H9 (cell line): ENCODE measurements around the gene VSIG10L. TPM values are rescaled to one million over a fixed set of nuclear protein-coding genes. Genes with fewer than 3 reads are reported as not detected.

ENCODE experiments used
- DNase-seq: peaks from one replicate; pipeline ENCODE4 v3.0.0-alpha.2; 2017
- H2AFZ ChIP-seq: one replicate; pipeline ENCODE4 v1.6.1; 2013; ENCODE audit warnings: mild to moderate bottlenecking, low read length, control low read depth, moderate library complexity
- H2AK5ac ChIP-seq: 2 replicates; pipeline ENCODE4 v1.6.1; 2013; ENCODE audit warnings: low read length, control low read depth, mixed read lengths; ENCODE audit not compliant: insufficient read length
- H2BK120ac ChIP-seq: one replicate; pipeline ENCODE4 v1.6.1; 2013; ENCODE audit warnings: low read depth, mild to moderate bottlenecking, low read length, control low read depth, inconsistent platforms; ENCODE audit not compliant: poor library complexity, severe bottlenecking
- H2BK12ac ChIP-seq: 2 replicates; pipeline ENCODE4 v1.6.1; 2013; ENCODE audit warnings: low read length, control low read depth, mixed read lengths, low read depth; ENCODE audit not compliant: insufficient read length
- H2BK15ac ChIP-seq: 2 replicates; pipeline ENCODE4 v1.6.1; 2013; ENCODE audit warnings: low read depth, low read length, control low read depth
- H2BK20ac ChIP-seq: one replicate; pipeline ENCODE4 v1.6.1; 2013; ENCODE audit warnings: low read depth, mild to moderate bottlenecking, low read length, control low read depth, inconsistent platforms; ENCODE audit not compliant: poor library complexity, severe bottlenecking
- H2BK5ac ChIP-seq: 2 replicates; pipeline ENCODE4 v1.6.1; 2013; ENCODE audit warnings: low read length, control low read depth, mixed read lengths; ENCODE audit not compliant: insufficient read length
- H3K14ac ChIP-seq: 2 replicates; pipeline ENCODE4 v1.6.1; 2013; ENCODE audit warnings: low read length, control low read depth; ENCODE audit not compliant: insufficient read depth
- H3K18ac ChIP-seq: 2 replicates; pipeline ENCODE4 v1.6.1; 2013; ENCODE audit warnings: low read depth, mild to moderate bottlenecking, mixed read lengths, low read length, control low read depth; ENCODE audit not compliant: insufficient read length
- H3K23ac ChIP-seq: 2 replicates; pipeline ENCODE4 v1.6.1; 2013; ENCODE audit warnings: low read length, control low read depth, mixed read lengths, low read depth; ENCODE audit not compliant: insufficient read length
- H3K23me2 ChIP-seq: 2 replicates; pipeline ENCODE4 v1.6.1; 2013; ENCODE audit warnings: low read depth, mild to moderate bottlenecking, mixed read lengths, low read length, control low read depth; ENCODE audit not compliant: insufficient read length, poor library complexity, severe bottlenecking
- H3K27ac ChIP-seq: 2 replicates; pipeline ENCODE4 v1.5.1; 2013; ENCODE audit warnings: low read length, control low read depth, mixed read lengths, low read depth; ENCODE audit not compliant: insufficient read length
- H3K27me3 ChIP-seq: 2 replicates; pipeline ENCODE4 v1.6.1; 2013; ENCODE audit warnings: low read length, control low read depth, inconsistent platforms; ENCODE audit not compliant: insufficient read depth
- H3K4ac ChIP-seq: 2 replicates; pipeline ENCODE4 v1.6.1; 2013; ENCODE audit warnings: low read depth, mild to moderate bottlenecking, control low read depth, inconsistent platforms, low read length, moderate library complexity
- H3K4me1 ChIP-seq: 2 replicates; pipeline ENCODE4 v1.6.1; 2013; ENCODE audit warnings: low read length, control low read depth, inconsistent platforms; ENCODE audit not compliant: insufficient read depth
- H3K4me2 ChIP-seq: 2 replicates; pipeline ENCODE4 v1.6.1; 2013; ENCODE audit warnings: low read length, control low read depth, mixed read lengths; ENCODE audit not compliant: insufficient read length, insufficient read depth
- H3K56ac ChIP-seq: 2 replicates; pipeline ENCODE4 v1.6.1; 2013; ENCODE audit warnings: low read depth, mild to moderate bottlenecking, mixed read lengths, low read length, control low read depth; ENCODE audit not compliant: insufficient read length
- H3K79me1 ChIP-seq: 2 replicates; pipeline ENCODE4 v1.6.1; 2013; ENCODE audit warnings: low read depth, mild to moderate bottlenecking, moderate library complexity, low read length, control low read depth, inconsistent platforms; ENCODE audit not compliant: insufficient read depth, poor library complexity, severe bottlenecking
- H3K79me2 ChIP-seq: 2 replicates; pipeline ENCODE4 v1.6.1; 2013; ENCODE audit warnings: low read length, control low read depth, inconsistent platforms; ENCODE audit not compliant: insufficient read depth
- H3K9ac ChIP-seq: 2 replicates; pipeline ENCODE4 v1.6.1; 2013; ENCODE audit warnings: low read length, control low read depth, mixed read lengths; ENCODE audit not compliant: insufficient read length; ENCODE audit errors: extremely low read depth
- H3K9me3 ChIP-seq: one replicate; pipeline ENCODE4 v1.6.1; 2013; ENCODE audit warnings: low read depth, low read length, inconsistent platforms; ENCODE audit not compliant: control insufficient read depth
- H3T11ph ChIP-seq: one replicate; pipeline ENCODE4 v1.6.1; 2013; ENCODE audit warnings: mild to moderate bottlenecking, low read length, control low read depth, inconsistent platforms
- H4K20me1 ChIP-seq: one replicate; pipeline ENCODE4 v1.6.1; 2013; ENCODE audit not compliant: control insufficient read depth, insufficient read length, insufficient read depth
- H4K5ac ChIP-seq: 2 replicates; pipeline ENCODE4 v1.6.1; 2013; ENCODE audit warnings: low read depth, mild to moderate bottlenecking, mixed read lengths, low read length, control low read depth; ENCODE audit not compliant: insufficient read length
- H4K8ac ChIP-seq: replicated peaks from 2 replicates; pipeline ENCODE4 v1.6.1; 2013; ENCODE audit warnings: low read length, control low read depth, mixed read lengths, low read depth; ENCODE audit not compliant: insufficient read length
- H4K91ac ChIP-seq: 2 replicates; pipeline ENCODE4 v1.6.1; 2013; ENCODE audit warnings: low read depth, mild to moderate bottlenecking, moderate library complexity, mixed read lengths, low read length, control low read depth; ENCODE audit not compliant: insufficient read length
- H3K27ac Mint-ChIP-seq, 3 experiments: 2 replicates in 2 of 3; 3 replicates in 1 of 3; pipeline ENCODE4 v1.8.0; 2020 to 2021; ENCODE audit warnings: mixed read lengths in 3 of 3, mild to moderate bottlenecking in 1 of 3, moderate library complexity in 1 of 3
- H3K27me3 Mint-ChIP-seq: 2 replicates; pipeline ENCODE4 v1.8.0; 2021; ENCODE audit warnings: low read depth, mild to moderate bottlenecking, moderate library complexity, mixed read lengths
- H3K36me3 Mint-ChIP-seq, 3 experiments: 2 replicates in 2 of 3; 3 replicates in 1 of 3; pipeline ENCODE4 v1.8.0; 2020 to 2021; ENCODE audit warnings: low read depth in 3 of 3, mixed read lengths in 3 of 3; ENCODE audit not compliant: insufficient read depth in 1 of 3
- H3K4me1 Mint-ChIP-seq, 2 experiments: 2 replicates each; pipeline ENCODE4 v1.8.0; 2020; ENCODE audit warnings: mixed read lengths in 2 of 2
- H3K4me3 Mint-ChIP-seq, 2 experiments: 2 replicates in 1 of 2; 3 replicates in 1 of 2; pipeline ENCODE4 v1.8.0; 2020 to 2021; ENCODE audit warnings: mild to moderate bottlenecking in 2 of 2, mixed read lengths in 2 of 2, moderate library complexity in 1 of 2
- H3K9me3 Mint-ChIP-seq, 2 experiments: 2 replicates in 1 of 2; 3 replicates in 1 of 2; pipeline ENCODE4 v1.8.0; 2020; ENCODE audit warnings: mild to moderate bottlenecking in 2 of 2, mixed read lengths in 2 of 2, moderate library complexity in 1 of 2
- WGBS: extraction: QIAGEN DNeasy Blood & Tissue Kit; methylation state at CpG from one replicate; pipeline ENCODE4 v1.1.7; 2013; ENCODE audit warnings: missing lambda C conversion rate, low lambda C conversion rate, mixed read lengths; ENCODE audit not compliant: insufficient read length; ENCODE audit errors: extremely low coverage; 5-methylcytosine and 5-hydroxymethylcytosine counted together
- total RNA-seq: library from RNA; stranded (reverse); gene quantifications from 2 replicates; pipeline ENCODE4 v1.2.1, GENCODE V29; 2021
- TF ChIP-seq, protein P1 (sequence below): fragments of 200-600 bp; sonication (generic); conservative IDR thresholded peaks from 3 replicates; pipeline ENCODE4 v1.8.0; 2021; ENCODE audit warnings: antibody characterized with exemption, mild to moderate bottlenecking

Gene VSIG10L
- total RNA-seq, 1 experiment from 2014 or later, result 5.6 TPM

DNA sequence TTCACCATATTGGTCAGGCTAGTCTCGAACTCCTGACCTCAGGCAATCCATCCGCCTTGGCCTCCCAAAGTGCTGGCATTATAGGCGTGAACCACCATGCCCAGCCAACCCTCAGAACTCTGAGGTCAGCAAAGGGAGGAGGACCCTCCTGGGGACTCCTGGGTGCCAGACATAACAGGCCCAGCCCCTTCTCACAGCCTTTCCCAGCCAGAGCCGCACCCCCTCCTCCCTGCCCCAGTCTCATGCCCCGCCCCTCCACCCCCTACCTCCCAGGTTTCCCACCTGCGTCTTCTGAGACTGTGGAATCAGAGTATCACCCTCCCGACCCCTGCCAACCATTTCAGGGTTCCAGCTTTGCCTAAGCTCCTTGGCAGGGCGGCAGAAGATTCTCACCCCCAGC is 25.3 kb downstream of the VSIG10L start:
- no peak for DNase-seq
- Histone ChIP-seq H3K9ac (no peak overlapping the region), H3K27ac (no peak overlapping the region), H3K9me3 (no peaks in the 10 kb centered on the region), H3K56ac (no peak overlapping the region), H2AK5ac (no peak overlapping the region), H3K4ac (no peak overlapping the region), H3K23ac (no peak overlapping the region), H2AFZ (no peak overlapping the region), H3K4me2 (no peak overlapping the region), H3K18ac (no peak overlapping the region), H3T11ph (no peak overlapping the region), H4K20me1 (no peaks in the 10 kb centered on the region), H3K79me1 (no peaks in the 10 kb centered on the region), H2BK120ac (no peak overlapping the region), H3K79me2 (no peaks in the 10 kb centered on the region), H3K23me2 (peaks cover 5% of the 10 kb centered on the region), H2BK20ac (no peak overlapping the region), H2BK15ac (no peak overlapping the region), H4K91ac (no peak overlapping the region), H4K8ac (no peak overlapping the region), H3K4me1 (peaks cover 4% of the 10 kb centered on the region; the same call in 1 of the 2 replicates), H3K14ac (no peak overlapping the region), H3K27me3 (no peaks in the 10 kb centered on the region), H4K5ac (no peak overlapping the region), H2BK12ac (no peak overlapping the region), H2BK5ac (no peak overlapping the region)
- TF ChIP-seq, protein P1, sequence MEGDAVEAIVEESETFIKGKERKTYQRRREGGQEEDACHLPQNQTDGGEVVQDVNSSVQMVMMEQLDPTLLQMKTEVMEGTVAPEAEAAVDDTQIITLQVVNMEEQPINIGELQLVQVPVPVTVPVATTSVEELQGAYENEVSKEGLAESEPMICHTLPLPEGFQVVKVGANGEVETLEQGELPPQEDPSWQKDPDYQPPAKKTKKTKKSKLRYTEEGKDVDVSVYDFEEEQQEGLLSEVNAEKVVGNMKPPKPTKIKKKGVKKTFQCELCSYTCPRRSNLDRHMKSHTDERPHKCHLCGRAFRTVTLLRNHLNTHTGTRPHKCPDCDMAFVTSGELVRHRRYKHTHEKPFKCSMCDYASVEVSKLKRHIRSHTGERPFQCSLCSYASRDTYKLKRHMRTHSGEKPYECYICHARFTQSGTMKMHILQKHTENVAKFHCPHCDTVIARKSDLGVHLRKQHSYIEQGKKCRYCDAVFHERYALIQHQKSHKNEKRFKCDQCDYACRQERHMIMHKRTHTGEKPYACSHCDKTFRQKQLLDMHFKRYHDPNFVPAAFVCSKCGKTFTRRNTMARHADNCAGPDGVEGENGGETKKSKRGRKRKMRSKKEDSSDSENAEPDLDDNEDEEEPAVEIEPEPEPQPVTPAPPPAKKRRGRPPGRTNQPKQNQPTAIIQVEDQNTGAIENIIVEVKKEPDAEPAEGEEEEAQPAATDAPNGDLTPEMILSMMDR, result no peak
- H3K4me3 Mint-ChIP-seq, result no peak overlapping the region
- WGBS, result no CpG with 5 or more reads among the region's 8 CpGs
- H3K36me3 Mint-ChIP-seq, result peaks cover 6 to 13% (median 12%) of the 10 kb centered on the region in 3 experiments; a peak in 6 of 7 replicates
- H3K4me1 Mint-ChIP-seq, result peaks cover 18 to 20% of the 10 kb centered on the region in 2 experiments
- H3K27me3 Mint-ChIP-seq, result no peaks in the 10 kb centered on the region; the same call in none of the 2 replicates
- no peak overlapping the region for H3K27ac Mint-ChIP-seq
- peaks cover 0 to 6% of the 10 kb centered on the region in 2 experiments; a peak in 2 of 5 replicates for H3K9me3 Mint-ChIP-seq
